ENCODE results near the gene WWOX.
"Not testable (repeated sequence)": the region's sequence is repeated elsewhere in the genome, so short reads cannot be mapped to it uniquely, and the experiment has no call there.

Gene WWOX

DNA sequence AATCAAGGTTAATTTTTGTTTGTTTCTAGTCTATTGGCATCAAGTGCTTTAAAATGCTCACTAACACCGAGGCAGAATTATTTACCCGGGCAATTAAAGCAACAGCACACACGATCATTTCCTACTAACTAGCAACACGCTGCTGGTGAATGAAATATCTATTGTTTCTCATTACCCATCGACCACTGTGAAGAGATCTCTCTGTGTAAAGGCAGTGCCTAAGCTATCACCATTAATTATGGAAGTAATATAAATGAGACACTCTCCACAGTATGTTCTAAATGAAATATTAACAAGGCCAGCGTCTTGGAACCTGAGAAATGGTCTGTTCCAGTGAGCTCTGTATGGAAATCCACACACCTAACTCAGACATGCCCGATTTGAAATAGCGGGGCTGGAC lies 1103.5 kb downstream of the WWOX start:
- no peak overlapping the region for H3K27ac Mint-ChIP-seq
- H3K9me3 Mint-ChIP-seq = no peaks in the 10 kb centered on the region
- no peaks in the 10 kb centered on the region for H3K36me3 Mint-ChIP-seq
- no peaks in the 10 kb centered on the region for H3K4me1 Mint-ChIP-seq
- H3K27me3 Mint-ChIP-seq = no peaks in the 10 kb centered on the region
- H3K4me3 Mint-ChIP-seq = no peak overlapping the region

DNA sequence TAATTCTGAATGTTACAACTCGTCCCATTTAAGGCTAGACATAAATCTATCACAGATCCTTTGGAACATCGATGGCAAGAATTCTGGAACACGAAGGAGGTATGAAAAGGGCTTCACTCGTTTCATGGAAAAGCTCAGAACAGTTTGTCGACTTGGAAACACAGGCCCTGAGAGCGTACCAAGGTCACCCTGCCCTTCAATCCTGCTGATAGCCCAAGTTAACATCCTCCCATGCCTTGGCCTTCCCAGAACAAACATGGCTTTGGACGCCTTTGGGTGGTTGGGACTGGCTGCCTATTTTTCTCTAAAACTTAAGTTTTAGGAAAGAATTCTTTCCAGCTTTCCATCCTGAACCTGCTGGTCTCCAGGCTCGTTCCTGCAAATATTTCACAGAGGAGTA lies 1105.0 kb downstream of the WWOX start:
- H3K27ac Mint-ChIP-seq = no peak overlapping the region

GRCh38 chr16:79206889-79207288 lies 1107.4 kb downstream of the WWOX start:
- no peaks in the 10 kb centered on the region for H3K36me3 Mint-ChIP-seq
- H3K4me3 Mint-ChIP-seq = no peak overlapping the region
- no peaks in the 10 kb centered on the region for H3K4me1 Mint-ChIP-seq
- no peaks in the 10 kb centered on the region for H3K27me3 Mint-ChIP-seq
- H3K27ac Mint-ChIP-seq = no peak overlapping the region
- H3K9me3 Mint-ChIP-seq = no peaks in the 10 kb centered on the region

More for the DNA sequence above, 1105.0 kb downstream of the WWOX start:
- H3K4me1 Mint-ChIP-seq = no peaks in the 10 kb centered on the region
- no peaks in the 10 kb centered on the region for H3K36me3 Mint-ChIP-seq
- H3K4me3 Mint-ChIP-seq = no peak overlapping the region
- no peaks in the 10 kb centered on the region for H3K9me3 Mint-ChIP-seq
- H3K27me3 Mint-ChIP-seq = no peaks in the 10 kb centered on the region

- no peak overlapping the region for H3K27ac Mint-ChIP-seq
- no peaks in the 10 kb centered on the region for H3K9me3 Mint-ChIP-seq
- peaks cover 3% of the 10 kb centered on the region for H3K36me3 Mint-ChIP-seq
- no peaks in the 10 kb centered on the region for H3K4me1 Mint-ChIP-seq
- H3K27me3 Mint-ChIP-seq = no peaks in the 10 kb centered on the region
- no peak overlapping the region for H3K4me3 Mint-ChIP-seq
Measured at GRCh38 chr16:79209308-79209707, 1109.9 kb downstream of the WWOX start.

DNA sequence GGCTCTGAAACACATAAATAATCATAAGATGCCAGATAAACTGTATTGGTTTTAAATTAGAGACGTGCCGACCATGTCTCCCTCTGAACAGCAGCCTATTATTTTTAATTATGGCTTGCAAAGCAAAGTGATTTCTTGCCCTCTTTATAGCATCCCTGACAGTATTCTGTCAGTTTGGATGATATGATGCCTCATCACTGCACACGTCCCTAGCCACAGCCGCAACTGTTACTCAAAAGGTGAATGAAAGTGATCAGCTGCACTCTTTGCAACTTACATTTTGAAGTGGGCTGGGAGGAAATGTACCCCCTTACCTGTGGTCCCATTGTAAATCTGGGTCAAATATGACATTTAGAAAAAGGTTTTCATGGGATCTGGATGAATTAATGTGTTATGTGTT lies 1111.2 kb downstream of the WWOX start:
- no peak overlapping the region for H3K27ac Mint-ChIP-seq
- no peaks in the 10 kb centered on the region for H3K4me1 Mint-ChIP-seq
- no peaks in the 10 kb centered on the region for H3K9me3 Mint-ChIP-seq
- peaks cover 3% of the 10 kb centered on the region for H3K36me3 Mint-ChIP-seq
- H3K27me3 Mint-ChIP-seq = no peaks in the 10 kb centered on the region
- H3K4me3 Mint-ChIP-seq = no peak overlapping the region

DNA sequence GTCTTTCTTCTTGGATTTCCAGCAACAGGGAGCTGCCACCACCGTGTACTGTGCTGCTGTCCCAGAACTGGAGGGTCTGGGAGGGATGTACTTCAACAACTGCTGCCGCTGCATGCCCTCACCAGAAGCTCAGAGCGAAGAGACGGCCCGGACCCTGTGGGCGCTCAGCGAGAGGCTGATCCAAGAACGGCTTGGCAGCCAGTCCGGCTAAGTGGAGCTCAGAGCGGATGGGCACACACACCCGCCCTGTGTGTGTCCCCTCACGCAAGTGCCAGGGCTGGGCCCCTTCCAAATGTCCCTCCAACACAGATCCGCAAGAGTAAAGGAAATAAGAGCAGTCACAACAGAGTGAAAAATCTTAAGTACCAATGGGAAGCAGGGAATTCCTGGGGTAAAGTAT lies 1112.1 kb downstream of the WWOX start:
- no peaks in the 10 kb centered on the region for H3K9me3 Mint-ChIP-seq
- no peak overlapping the region for H3K27ac Mint-ChIP-seq
- H3K4me1 Mint-ChIP-seq = no peaks in the 10 kb centered on the region
- no peaks in the 10 kb centered on the region for H3K27me3 Mint-ChIP-seq
- H3K4me3 Mint-ChIP-seq = no peak overlapping the region
- peaks cover 3% of the 10 kb centered on the region for H3K36me3 Mint-ChIP-seq

DNA sequence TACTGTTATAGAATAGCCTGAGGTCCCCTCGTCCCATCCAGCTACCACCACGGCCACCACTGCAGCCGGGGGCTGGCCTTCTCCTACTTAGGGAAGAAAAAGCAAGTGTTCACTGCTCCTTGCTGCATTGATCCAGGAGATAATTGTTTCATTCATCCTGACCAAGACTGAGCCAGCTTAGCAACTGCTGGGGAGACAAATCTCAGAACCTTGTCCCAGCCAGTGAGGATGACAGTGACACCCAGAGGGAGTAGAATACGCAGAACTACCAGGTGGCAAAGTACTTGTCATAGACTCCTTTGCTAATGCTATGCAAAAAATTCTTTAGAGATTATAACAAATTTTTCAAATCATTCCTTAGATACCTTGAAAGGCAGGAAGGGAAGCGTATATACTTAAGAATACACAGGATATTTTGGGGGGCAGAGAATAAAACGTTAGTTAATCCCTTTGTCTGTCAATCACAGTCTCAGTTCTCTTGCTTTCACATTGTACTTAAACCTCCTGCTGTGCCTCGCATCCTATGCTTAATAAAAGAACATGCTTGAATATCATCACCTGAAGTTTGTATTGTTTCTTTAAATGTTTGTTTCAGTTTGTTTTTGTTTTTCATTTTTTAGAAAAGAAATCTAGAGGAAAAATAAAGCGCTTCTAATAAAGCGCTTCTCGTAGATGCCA lies 1112.8 kb downstream of the WWOX start:
- Mint-ChIP-seq H3K4me3 (no peak overlapping the region), H3K9me3 (no peaks in the 10 kb centered on the region), H3K4me1 (peaks cover under 1% of the 10 kb centered on the region), H3K27ac (no peak overlapping the region), H3K36me3 (peaks cover 3% of the 10 kb centered on the region), H3K27me3 (no peaks in the 10 kb centered on the region)

DNA sequence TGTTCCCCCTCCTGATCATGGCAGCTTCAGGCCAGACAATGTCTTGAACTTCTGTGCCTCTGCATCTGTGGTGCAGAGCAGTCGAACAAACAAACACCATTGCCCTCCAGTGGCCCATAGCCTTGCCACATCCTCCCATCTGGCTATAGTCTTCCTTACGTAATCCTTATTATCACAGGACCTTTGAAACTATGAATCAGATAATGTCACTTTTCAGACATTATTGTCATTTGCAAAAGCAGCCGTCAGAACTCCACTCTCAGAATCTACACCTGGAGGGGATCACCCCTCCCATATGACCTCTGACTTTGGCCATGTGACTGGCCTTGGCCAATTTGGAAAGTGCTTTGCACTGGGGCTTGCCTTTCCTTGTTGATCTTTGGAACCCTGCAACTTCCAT lies 1113.8 kb downstream of the WWOX start:
- Mint-ChIP-seq H3K27me3 (no peaks in the 10 kb centered on the region), H3K4me1 (peaks cover 8% of the 10 kb centered on the region), H3K36me3 (peaks cover 3% of the 10 kb centered on the region), H3K27ac (no peak overlapping the region), H3K4me3 (no peak overlapping the region), H3K9me3 (no peaks in the 10 kb centered on the region)

DNA sequence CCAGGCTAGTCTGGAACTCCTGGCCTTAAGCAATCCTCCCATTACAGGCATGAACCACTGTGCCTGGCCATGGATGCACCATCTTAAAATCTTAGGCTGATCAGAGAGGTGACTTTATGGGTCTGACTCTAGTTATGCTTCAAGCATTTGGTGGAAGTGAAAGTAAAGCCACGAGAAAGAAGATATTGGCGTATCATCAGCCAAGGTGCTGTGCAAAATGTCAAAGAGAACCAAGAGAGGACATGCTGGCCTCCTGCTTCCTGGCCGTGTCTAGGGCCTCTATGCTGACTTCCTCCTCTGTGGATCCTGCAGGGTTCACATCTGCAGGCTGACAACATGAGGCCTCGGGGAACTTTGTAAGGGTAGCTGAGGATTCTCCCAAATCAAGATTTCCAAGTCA lies 1115.8 kb downstream of the WWOX start:
- Mint-ChIP-seq H3K27me3 (no peaks in the 10 kb centered on the region), H3K9me3 (no peaks in the 10 kb centered on the region), H3K27ac (no peak overlapping the region), H3K4me3 (no peak overlapping the region), H3K36me3 (peaks cover 5% of the 10 kb centered on the region), H3K4me1 (peaks cover 12% of the 10 kb centered on the region)

DNA sequence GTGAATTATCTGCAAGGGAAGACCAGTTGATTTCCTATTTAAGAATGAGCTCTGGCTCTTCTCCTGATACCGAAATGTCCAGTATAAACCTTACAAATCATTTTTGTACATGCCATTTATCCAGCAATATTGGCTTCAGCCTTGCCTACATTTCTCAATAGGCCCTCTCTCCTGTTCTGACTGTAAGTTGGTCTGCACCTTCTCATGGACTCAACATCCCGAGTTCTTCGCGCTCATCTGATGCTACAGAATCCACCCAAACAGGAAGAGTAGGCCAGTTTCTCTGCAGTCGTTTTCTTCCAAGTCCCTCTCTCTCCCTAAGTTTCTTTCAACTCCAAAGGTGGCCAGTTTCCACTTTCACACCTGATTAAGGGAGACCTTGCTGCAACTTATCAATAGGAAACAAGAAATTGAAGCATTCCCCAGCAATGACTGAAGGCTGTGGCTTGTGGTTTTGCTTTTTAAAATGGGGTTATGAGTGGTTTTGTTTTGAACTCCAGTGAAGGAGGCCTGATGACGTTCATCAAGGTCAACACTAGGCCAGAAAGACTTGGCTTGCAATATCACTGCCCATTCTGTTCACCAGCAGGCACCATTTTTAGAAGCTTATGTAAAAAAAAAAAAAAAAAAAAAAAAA lies 1118.0 kb downstream of the WWOX start:
- peaks cover 12% of the 10 kb centered on the region for H3K4me1 Mint-ChIP-seq
- H3K4me3 Mint-ChIP-seq = no peak overlapping the region
- H3K9me3 Mint-ChIP-seq = no peaks in the 10 kb centered on the region
- H3K36me3 Mint-ChIP-seq = peaks cover 5% of the 10 kb centered on the region
- no peak overlapping the region for H3K27ac Mint-ChIP-seq
- no peaks in the 10 kb centered on the region for H3K27me3 Mint-ChIP-seq

- peaks cover 12% of the 10 kb centered on the region for H3K4me1 Mint-ChIP-seq
- H3K4me3 Mint-ChIP-seq = no peak overlapping the region
- peaks cover 6% of the 10 kb centered on the region for H3K36me3 Mint-ChIP-seq
- no peak overlapping the region for H3K27ac Mint-ChIP-seq
- no peaks in the 10 kb centered on the region for H3K27me3 Mint-ChIP-seq
- peaks cover 5% of the 10 kb centered on the region for H3K9me3 Mint-ChIP-seq
Measured at GRCh38 chr16:79218351-79218750, 1118.9 kb downstream of the WWOX start.

GRCh38 chr16:79225994-79226393 lies 1126.5 kb downstream of the WWOX start:
- H3K4me3 Mint-ChIP-seq, H3K27ac Mint-ChIP-seq, H3K36me3 Mint-ChIP-seq, H3K27me3 Mint-ChIP-seq, H3K4me1 Mint-ChIP-seq, H3K9me3 Mint-ChIP-seq: not testable (repeated sequence)

DNA sequence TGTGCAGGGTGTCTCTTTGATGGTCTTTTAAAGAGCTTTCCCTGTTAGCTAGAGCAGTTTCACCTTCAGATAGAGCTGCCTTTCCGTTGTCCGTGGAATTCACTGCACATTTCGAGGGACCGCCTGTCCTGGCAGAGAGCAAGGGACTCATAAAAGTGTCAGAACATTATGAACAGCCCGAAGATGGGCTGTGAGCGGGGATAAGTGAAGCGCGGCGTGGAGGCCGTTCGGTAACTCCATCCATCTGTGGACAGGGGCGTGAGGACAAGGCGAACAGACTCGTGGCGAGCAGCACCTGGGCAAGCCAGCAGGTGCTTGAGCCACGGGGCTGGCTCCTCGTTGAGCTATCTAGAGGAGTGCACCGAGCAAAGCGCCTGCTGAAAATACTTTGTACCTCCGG lies 1129.9 kb downstream of the WWOX start:
- Mint-ChIP-seq H3K27ac (no peak overlapping the region), H3K9me3 (no peaks in the 10 kb centered on the region), H3K27me3 (no peaks in the 10 kb centered on the region), H3K36me3 (no peaks in the 10 kb centered on the region), H3K4me3 (no peak overlapping the region), H3K4me1 (no peaks in the 10 kb centered on the region)

DNA sequence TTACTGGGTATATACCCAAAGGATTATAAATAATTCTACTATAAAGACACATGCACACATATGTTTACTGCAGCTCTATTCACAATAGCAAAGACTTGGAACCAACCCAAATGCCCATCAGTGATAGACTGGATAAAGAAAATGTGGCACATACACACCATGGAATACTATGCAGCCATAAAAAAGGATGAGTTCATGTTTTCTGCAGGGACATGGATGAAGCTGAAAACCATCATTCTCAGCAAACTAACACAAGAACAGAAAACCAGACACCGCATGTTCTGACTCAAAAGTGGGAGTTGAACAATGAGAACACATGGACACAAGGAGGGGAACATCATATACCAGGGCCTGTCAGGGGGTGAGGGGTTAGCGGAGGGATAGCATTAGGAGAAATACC lies 1146.2 kb downstream of the WWOX start:
- H3K9me3 Mint-ChIP-seq, H3K4me3 Mint-ChIP-seq, H3K36me3 Mint-ChIP-seq, H3K4me1 Mint-ChIP-seq, H3K27ac Mint-ChIP-seq, H3K27me3 Mint-ChIP-seq: not testable (repeated sequence)

DNA sequence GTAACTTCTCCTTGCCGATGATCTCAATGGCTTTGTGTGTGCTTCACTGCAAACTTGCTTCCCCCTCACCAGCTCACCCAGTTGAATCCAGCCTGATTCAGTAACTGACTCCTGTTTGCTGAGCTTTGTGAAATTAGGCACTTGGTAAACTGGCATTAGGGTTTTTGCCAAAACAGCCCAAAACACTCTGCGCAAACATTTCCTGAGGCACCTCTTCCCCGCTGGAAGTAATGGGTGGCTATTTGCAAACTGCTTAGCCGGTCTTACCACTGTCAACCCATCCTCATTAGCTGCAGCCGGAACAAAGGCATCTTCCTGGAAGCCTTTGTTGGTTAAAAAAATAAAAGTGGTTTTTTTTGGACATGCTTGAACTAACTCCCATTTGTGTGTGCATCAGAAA lies 1147.9 kb downstream of the WWOX start:
- no peak overlapping the region for H3K27ac Mint-ChIP-seq
- no peaks in the 10 kb centered on the region for H3K9me3 Mint-ChIP-seq
- H3K4me1 Mint-ChIP-seq = no peaks in the 10 kb centered on the region
- no peaks in the 10 kb centered on the region for H3K27me3 Mint-ChIP-seq
- H3K36me3 Mint-ChIP-seq = no peaks in the 10 kb centered on the region
- H3K4me3 Mint-ChIP-seq = no peak overlapping the region

DNA sequence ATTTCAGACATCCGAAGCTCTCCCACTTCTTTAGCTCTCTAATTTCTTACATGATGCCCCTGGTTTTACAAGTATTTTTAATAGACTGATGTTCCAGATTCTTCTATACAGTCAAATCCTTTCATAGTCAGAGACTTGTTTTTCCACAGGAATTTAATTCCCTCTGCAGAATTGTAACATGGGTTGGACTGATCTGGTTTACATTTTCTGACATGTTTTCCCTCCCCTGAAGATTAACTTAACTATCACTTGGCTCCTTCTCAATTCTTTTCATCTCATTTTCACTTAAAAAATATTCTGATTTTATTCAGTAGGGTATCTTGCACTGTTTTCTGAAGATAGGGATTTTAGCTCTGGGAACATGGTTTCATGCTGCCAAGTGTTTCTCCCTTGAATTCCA lies 1148.9 kb downstream of the WWOX start:
- H3K36me3 Mint-ChIP-seq = no peaks in the 10 kb centered on the region
- no peak overlapping the region for H3K4me3 Mint-ChIP-seq
- H3K27ac Mint-ChIP-seq = no peak overlapping the region
- H3K27me3 Mint-ChIP-seq = no peaks in the 10 kb centered on the region
- no peaks in the 10 kb centered on the region for H3K4me1 Mint-ChIP-seq
- H3K9me3 Mint-ChIP-seq = no peaks in the 10 kb centered on the region

All from activated naive CD4-positive, alpha-beta T cell treated with anti-CD3 and anti-CD28 coated beads, Interleukin-2, amount 50 U/mL, for 24 hours (primary cell).